H9 (cell line): ENCODE measurements around the gene SLC4A1. TPM values are rescaled to one million over a fixed set of nuclear protein-coding genes. Genes with fewer than 3 reads are reported as not detected.

ENCODE experiments used
- DNase-seq: peaks from one replicate; pipeline ENCODE4 v3.0.0-alpha.2; 2017
- H2AFZ ChIP-seq: one replicate; pipeline ENCODE4 v1.6.1; 2013; ENCODE audit warnings: mild to moderate bottlenecking, low read length, control low read depth, moderate library complexity
- H2AK5ac ChIP-seq: 2 replicates; pipeline ENCODE4 v1.6.1; 2013; ENCODE audit warnings: low read length, control low read depth, mixed read lengths; ENCODE audit not compliant: insufficient read length
- H2BK120ac ChIP-seq: one replicate; pipeline ENCODE4 v1.6.1; 2013; ENCODE audit warnings: low read depth, mild to moderate bottlenecking, low read length, control low read depth, inconsistent platforms; ENCODE audit not compliant: poor library complexity, severe bottlenecking
- H2BK12ac ChIP-seq: 2 replicates; pipeline ENCODE4 v1.6.1; 2013; ENCODE audit warnings: low read length, control low read depth, mixed read lengths, low read depth; ENCODE audit not compliant: insufficient read length
- H2BK15ac ChIP-seq: 2 replicates; pipeline ENCODE4 v1.6.1; 2013; ENCODE audit warnings: low read depth, low read length, control low read depth
- H2BK20ac ChIP-seq: one replicate; pipeline ENCODE4 v1.6.1; 2013; ENCODE audit warnings: low read depth, mild to moderate bottlenecking, low read length, control low read depth, inconsistent platforms; ENCODE audit not compliant: poor library complexity, severe bottlenecking
- H2BK5ac ChIP-seq: 2 replicates; pipeline ENCODE4 v1.6.1; 2013; ENCODE audit warnings: low read length, control low read depth, mixed read lengths; ENCODE audit not compliant: insufficient read length
- H3K14ac ChIP-seq: 2 replicates; pipeline ENCODE4 v1.6.1; 2013; ENCODE audit warnings: low read length, control low read depth; ENCODE audit not compliant: insufficient read depth
- H3K18ac ChIP-seq: 2 replicates; pipeline ENCODE4 v1.6.1; 2013; ENCODE audit warnings: low read depth, mild to moderate bottlenecking, mixed read lengths, low read length, control low read depth; ENCODE audit not compliant: insufficient read length
- H3K23ac ChIP-seq: 2 replicates; pipeline ENCODE4 v1.6.1; 2013; ENCODE audit warnings: low read length, control low read depth, mixed read lengths, low read depth; ENCODE audit not compliant: insufficient read length
- H3K23me2 ChIP-seq: 2 replicates; pipeline ENCODE4 v1.6.1; 2013; ENCODE audit warnings: low read depth, mild to moderate bottlenecking, mixed read lengths, low read length, control low read depth; ENCODE audit not compliant: insufficient read length, poor library complexity, severe bottlenecking
- H3K27ac ChIP-seq: 2 replicates; pipeline ENCODE4 v1.5.1; 2013; ENCODE audit warnings: low read length, control low read depth, mixed read lengths, low read depth; ENCODE audit not compliant: insufficient read length
- H3K27me3 ChIP-seq: 2 replicates; pipeline ENCODE4 v1.6.1; 2013; ENCODE audit warnings: low read length, control low read depth, inconsistent platforms; ENCODE audit not compliant: insufficient read depth
- H3K4ac ChIP-seq: 2 replicates; pipeline ENCODE4 v1.6.1; 2013; ENCODE audit warnings: low read depth, mild to moderate bottlenecking, control low read depth, inconsistent platforms, low read length, moderate library complexity
- H3K4me1 ChIP-seq: 2 replicates; pipeline ENCODE4 v1.6.1; 2013; ENCODE audit warnings: low read length, control low read depth, inconsistent platforms; ENCODE audit not compliant: insufficient read depth
- H3K4me2 ChIP-seq: 2 replicates; pipeline ENCODE4 v1.6.1; 2013; ENCODE audit warnings: low read length, control low read depth, mixed read lengths; ENCODE audit not compliant: insufficient read length, insufficient read depth
- H3K56ac ChIP-seq: 2 replicates; pipeline ENCODE4 v1.6.1; 2013; ENCODE audit warnings: low read depth, mild to moderate bottlenecking, mixed read lengths, low read length, control low read depth; ENCODE audit not compliant: insufficient read length
- H3K79me1 ChIP-seq: 2 replicates; pipeline ENCODE4 v1.6.1; 2013; ENCODE audit warnings: low read depth, mild to moderate bottlenecking, moderate library complexity, low read length, control low read depth, inconsistent platforms; ENCODE audit not compliant: insufficient read depth, poor library complexity, severe bottlenecking
- H3K79me2 ChIP-seq: 2 replicates; pipeline ENCODE4 v1.6.1; 2013; ENCODE audit warnings: low read length, control low read depth, inconsistent platforms; ENCODE audit not compliant: insufficient read depth
- H3K9ac ChIP-seq: 2 replicates; pipeline ENCODE4 v1.6.1; 2013; ENCODE audit warnings: low read length, control low read depth, mixed read lengths; ENCODE audit not compliant: insufficient read length; ENCODE audit errors: extremely low read depth
- H3K9me3 ChIP-seq: one replicate; pipeline ENCODE4 v1.6.1; 2013; ENCODE audit warnings: low read depth, low read length, inconsistent platforms; ENCODE audit not compliant: control insufficient read depth
- H3T11ph ChIP-seq: one replicate; pipeline ENCODE4 v1.6.1; 2013; ENCODE audit warnings: mild to moderate bottlenecking, low read length, control low read depth, inconsistent platforms
- H4K20me1 ChIP-seq: one replicate; pipeline ENCODE4 v1.6.1; 2013; ENCODE audit not compliant: control insufficient read depth, insufficient read length, insufficient read depth
- H4K5ac ChIP-seq: 2 replicates; pipeline ENCODE4 v1.6.1; 2013; ENCODE audit warnings: low read depth, mild to moderate bottlenecking, mixed read lengths, low read length, control low read depth; ENCODE audit not compliant: insufficient read length
- H4K8ac ChIP-seq: replicated peaks from 2 replicates; pipeline ENCODE4 v1.6.1; 2013; ENCODE audit warnings: low read length, control low read depth, mixed read lengths, low read depth; ENCODE audit not compliant: insufficient read length
- H4K91ac ChIP-seq: 2 replicates; pipeline ENCODE4 v1.6.1; 2013; ENCODE audit warnings: low read depth, mild to moderate bottlenecking, moderate library complexity, mixed read lengths, low read length, control low read depth; ENCODE audit not compliant: insufficient read length
- H3K27ac Mint-ChIP-seq, 3 experiments: 2 replicates in 2 of 3; 3 replicates in 1 of 3; pipeline ENCODE4 v1.8.0; 2020 to 2021; ENCODE audit warnings: mixed read lengths in 3 of 3, mild to moderate bottlenecking in 1 of 3, moderate library complexity in 1 of 3
- H3K27me3 Mint-ChIP-seq: 2 replicates; pipeline ENCODE4 v1.8.0; 2021; ENCODE audit warnings: low read depth, mild to moderate bottlenecking, moderate library complexity, mixed read lengths
- H3K36me3 Mint-ChIP-seq, 3 experiments: 2 replicates in 2 of 3; 3 replicates in 1 of 3; pipeline ENCODE4 v1.8.0; 2020 to 2021; ENCODE audit warnings: low read depth in 3 of 3, mixed read lengths in 3 of 3; ENCODE audit not compliant: insufficient read depth in 1 of 3
- H3K4me1 Mint-ChIP-seq, 2 experiments: 2 replicates each; pipeline ENCODE4 v1.8.0; 2020; ENCODE audit warnings: mixed read lengths in 2 of 2
- H3K4me3 Mint-ChIP-seq, 2 experiments: 2 replicates in 1 of 2; 3 replicates in 1 of 2; pipeline ENCODE4 v1.8.0; 2020 to 2021; ENCODE audit warnings: mild to moderate bottlenecking in 2 of 2, mixed read lengths in 2 of 2, moderate library complexity in 1 of 2
- H3K9me3 Mint-ChIP-seq, 2 experiments: 2 replicates in 1 of 2; 3 replicates in 1 of 2; pipeline ENCODE4 v1.8.0; 2020; ENCODE audit warnings: mild to moderate bottlenecking in 2 of 2, mixed read lengths in 2 of 2, moderate library complexity in 1 of 2
- CTCF ChIP-seq: fragments of 200-600 bp; sonication (generic); conservative IDR thresholded peaks from 3 replicates; pipeline ENCODE4 v1.8.0; 2021; ENCODE audit warnings: antibody characterized with exemption, mild to moderate bottlenecking
- WGBS: extraction: QIAGEN DNeasy Blood & Tissue Kit; methylation state at CpG from one replicate; pipeline ENCODE4 v1.1.7; 2013; ENCODE audit warnings: missing lambda C conversion rate, low lambda C conversion rate, mixed read lengths; ENCODE audit not compliant: insufficient read length; ENCODE audit errors: extremely low coverage; 5-methylcytosine and 5-hydroxymethylcytosine counted together
- total RNA-seq: library from RNA; stranded (reverse); gene quantifications from 2 replicates; pipeline ENCODE4 v1.2.1, GENCODE V29; 2021

The SLC4A1 gene
- total RNA-seq, 1 experiment from 2014 or later, result not detected

- Histone ChIP-seq H4K91ac (no peak overlapping the region), H3K27ac (no peak overlapping the region), H3K79me2 (no peaks in the 10 kb centered on the region), H2AFZ (no peak overlapping the region), H4K8ac (no peak overlapping the region), H3K79me1 (no peaks in the 10 kb centered on the region), H3K4me2 (no peak overlapping the region), H2BK20ac (no peak overlapping the region), H3K9ac (no peak overlapping the region), H3K9me3 (no peaks in the 10 kb centered on the region), H3K4ac (no peak overlapping the region), H4K5ac (no peak overlapping the region), H2BK5ac (no peak overlapping the region), H2BK12ac (no peak overlapping the region), H3K23me2 (no peaks in the 10 kb centered on the region), H3K23ac (no peak overlapping the region), H2BK15ac (no peak overlapping the region), H3K18ac (no peak overlapping the region), H3K14ac (no peak overlapping the region), H3K4me1 (no peaks in the 10 kb centered on the region), H4K20me1 (no peaks in the 10 kb centered on the region), H3K56ac (no peak overlapping the region), H2BK120ac (no peak overlapping the region), H3K27me3 (no peaks in the 10 kb centered on the region), H2AK5ac (no peak overlapping the region), H3T11ph (no peak overlapping the region)
- Mint-ChIP-seq H3K36me3 (no peaks in the 10 kb centered on the region), H3K27ac (peak overlapping the region in 1 of 3 experiments; percentile 35; a peak in 1 of 7 replicates), H3K4me1 (peaks cover 0 to 6% of the 10 kb centered on the region in 2 experiments; a peak in 2 of 4 replicates), H3K4me3 (no peak overlapping the region), H3K9me3 (no peaks in the 10 kb centered on the region), H3K27me3 (peaks cover 9% of the 10 kb centered on the region)
- no CpG with 5 or more reads among the region's 11 CpGs for WGBS
- TF ChIP-seq CTCF, result no peak
- DNase-seq, result no peak
These were observed 5.2 kb downstream of the SLC4A1 start for GRCh38 chr17:44262654-44263225.
